ENCODE results near the gene FCER1G. TPM values are rescaled to one million over a fixed set of nuclear protein-coding genes. Genes with fewer than 3 reads are reported as not detected.
A peak's percentile ranks its signal among the peaks of the same experiment; 100 is the strongest.

Gene FCER1G
- total and polyA plus RNA-seq, 7 donors, result 14.4 to 243 (median 77.7) TPM

DNA sequence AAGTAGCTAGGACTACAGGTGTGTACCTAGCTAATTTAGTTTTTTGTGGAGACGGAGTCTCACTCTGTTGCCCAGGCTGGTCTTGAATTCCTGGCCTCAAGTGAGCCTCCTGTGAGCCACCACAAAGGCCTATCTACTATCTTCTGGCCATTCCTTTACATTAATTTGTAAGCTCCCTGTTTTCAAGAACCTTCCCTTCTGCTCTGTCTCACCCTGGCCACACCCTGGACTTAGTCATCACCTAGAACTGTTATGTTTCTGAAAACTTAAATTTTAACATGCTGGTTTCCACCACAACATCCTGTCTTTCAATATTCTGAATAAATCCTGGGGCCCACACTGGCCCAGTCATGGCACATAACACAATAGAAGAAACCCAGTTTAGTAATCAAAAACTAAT, 32.9 kb upstream of the FCER1G start:
- WGBS, 2 donors, result 82 to 91% methylated on average over 1 of the region's 1 CpG
- DNase-seq, result no peak
- H3K36me3 ChIP-seq, result no peaks in the 10 kb centered on the region
- peaks cover 0 to 8% (median 3%) of the 10 kb centered on the region in 4 donors for H3K4me1 ChIP-seq
- no peak overlapping the region for H3K27ac ChIP-seq
- TF ChIP-seq POLR2AphosphoS5 (IDR thresholded peaks at IDR 0.05) (no peak), EP300 (IDR thresholded peaks at IDR 0.05) (no peak), POLR2A (IDR thresholded peaks at IDR 0.05) (no peak)
- TF ChIP-seq, protein P1, sequence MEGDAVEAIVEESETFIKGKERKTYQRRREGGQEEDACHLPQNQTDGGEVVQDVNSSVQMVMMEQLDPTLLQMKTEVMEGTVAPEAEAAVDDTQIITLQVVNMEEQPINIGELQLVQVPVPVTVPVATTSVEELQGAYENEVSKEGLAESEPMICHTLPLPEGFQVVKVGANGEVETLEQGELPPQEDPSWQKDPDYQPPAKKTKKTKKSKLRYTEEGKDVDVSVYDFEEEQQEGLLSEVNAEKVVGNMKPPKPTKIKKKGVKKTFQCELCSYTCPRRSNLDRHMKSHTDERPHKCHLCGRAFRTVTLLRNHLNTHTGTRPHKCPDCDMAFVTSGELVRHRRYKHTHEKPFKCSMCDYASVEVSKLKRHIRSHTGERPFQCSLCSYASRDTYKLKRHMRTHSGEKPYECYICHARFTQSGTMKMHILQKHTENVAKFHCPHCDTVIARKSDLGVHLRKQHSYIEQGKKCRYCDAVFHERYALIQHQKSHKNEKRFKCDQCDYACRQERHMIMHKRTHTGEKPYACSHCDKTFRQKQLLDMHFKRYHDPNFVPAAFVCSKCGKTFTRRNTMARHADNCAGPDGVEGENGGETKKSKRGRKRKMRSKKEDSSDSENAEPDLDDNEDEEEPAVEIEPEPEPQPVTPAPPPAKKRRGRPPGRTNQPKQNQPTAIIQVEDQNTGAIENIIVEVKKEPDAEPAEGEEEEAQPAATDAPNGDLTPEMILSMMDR (IDR thresholded peaks at IDR 0.05), result no peak
- H3K9me3 ChIP-seq, result no peaks in the 10 kb centered on the region
- intact Hi-C loops (cut with DNase I), result no loop called here
- H3K4me3 ChIP-seq, result no peak overlapping the region
- no peaks in the 10 kb centered on the region for H3K27me3 ChIP-seq

GRCh38 chr1:161185282-161185682, 29.8 kb upstream of the FCER1G start:
- TF ChIP-seq POLR2A (IDR thresholded peaks at IDR 0.05) (no peak), EP300 (IDR thresholded peaks at IDR 0.05) (no peak), POLR2AphosphoS5 (IDR thresholded peaks at IDR 0.05) (peak in 1 of 4 donors; percentile 56)
- TF ChIP-seq, protein P1 (IDR thresholded peaks at IDR 0.05), result no peak
- DNase-seq, result peak; percentile 87
- Histone ChIP-seq H3K4me1 (no peaks in the 10 kb centered on the region), H3K9me3 (no peaks in the 10 kb centered on the region), H3K36me3 (no peaks in the 10 kb centered on the region), H3K27me3 (no peaks in the 10 kb centered on the region), H3K4me3 (no peak overlapping the region), H3K27ac (peak overlapping the region in 3 of 4 donors; percentile 48 to 68 (median 67))
- intact Hi-C loops (cut with DNase I), result no loop called here
- 14 to 28% methylated on average over 3 of the region's 3 CpGs for WGBS, 2 donors

DNA sequence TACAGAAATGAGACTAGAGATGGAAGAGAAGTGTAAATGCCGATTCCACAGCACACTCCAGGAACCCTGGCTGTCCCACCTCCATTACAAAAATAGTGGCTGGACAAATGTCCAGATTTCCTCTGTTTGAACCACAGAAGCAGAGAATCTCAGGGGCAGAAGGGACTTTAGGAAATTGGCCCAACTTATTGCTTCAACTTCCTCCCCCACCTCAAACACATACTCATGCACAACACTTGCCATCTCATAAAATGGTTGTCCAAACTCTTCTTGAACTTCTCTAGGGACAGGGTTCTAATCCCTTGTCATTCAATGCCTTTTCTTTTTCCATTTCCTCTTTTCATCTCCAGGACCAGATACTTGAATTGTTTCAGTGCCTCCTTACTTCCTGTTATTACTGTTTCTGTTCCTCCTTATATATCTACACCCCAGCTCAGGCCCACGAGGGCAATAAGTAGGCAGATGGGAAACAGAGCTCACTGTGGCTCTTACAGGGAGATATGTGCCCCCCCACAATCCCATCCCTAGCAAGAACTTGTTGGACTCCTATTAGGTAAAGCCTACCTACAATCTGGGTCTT, 29.3 kb upstream of the FCER1G start:
- Histone ChIP-seq H3K4me3 (no peak overlapping the region), H3K27ac (peak overlapping the region; percentile 2 to 68 (median 58)), H3K9me3 (no peaks in the 10 kb centered on the region), H3K27me3 (no peaks in the 10 kb centered on the region), H3K4me1 (no peaks in the 10 kb centered on the region), H3K36me3 (no peaks in the 10 kb centered on the region)
- no peak for DNase-seq
- intact Hi-C loops (cut with DNase I), result no loop called here
- 18 to 49% methylated on average over 2 of the region's 2 CpGs for WGBS, 2 donors
- no peak for TF ChIP-seq POLR2A (IDR thresholded peaks at IDR 0.05)
- no peak for TF ChIP-seq EP300 (IDR thresholded peaks at IDR 0.05)
- TF ChIP-seq, protein P1 (IDR thresholded peaks at IDR 0.05), result no peak

GRCh38 chr1:161187311-161187710, 27.8 kb upstream of the FCER1G start:
- H3K36me3 ChIP-seq, result peaks cover 0 to 10% (median 0%) of the 10 kb centered on the region in 4 donors
- no peak overlapping the region for H3K27ac ChIP-seq
- DNase-seq, result no peak
- TF ChIP-seq POLR2A (IDR thresholded peaks at IDR 0.05), result no peak
- no peak for TF ChIP-seq POLR2AphosphoS5 (IDR thresholded peaks at IDR 0.05)
- H3K4me1 ChIP-seq, result peaks cover 0 to under 1% (median 0%) of the 10 kb centered on the region in 4 donors
- no peaks in the 10 kb centered on the region for H3K27me3 ChIP-seq
- H3K4me3 ChIP-seq, result no peak overlapping the region
- intact Hi-C loops (cut with DNase I), result no loop called here
- 67 to 84% methylated on average over 3 of the region's 3 CpGs for WGBS, 2 donors
- H3K9me3 ChIP-seq, result no peaks in the 10 kb centered on the region

DNA sequence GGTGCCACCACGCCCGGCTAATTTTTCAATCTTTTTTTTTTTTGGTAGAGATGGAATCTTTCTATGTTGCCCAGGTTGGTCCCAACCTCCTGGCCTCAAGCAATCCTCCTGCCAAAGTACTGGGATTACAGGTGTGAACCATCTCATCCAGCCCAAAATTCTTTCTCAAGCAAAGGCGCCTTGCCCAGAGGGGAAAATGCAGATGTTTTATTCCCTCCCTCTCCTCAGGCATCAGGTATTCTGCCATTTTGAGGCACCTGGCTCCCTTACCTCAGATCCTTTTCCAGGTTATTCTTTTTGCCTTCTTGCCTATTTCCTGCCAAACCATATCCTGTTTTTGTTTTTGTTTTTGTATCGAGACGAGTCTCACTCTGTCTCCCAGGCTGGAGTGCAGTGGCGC, 26.7 kb upstream of the FCER1G start:
- intact Hi-C loops (cut with DNase I), result no loop called here

More for the DNA sequence above, 26.7 kb upstream of the FCER1G start:
- Histone ChIP-seq H3K9me3 (no peaks in the 10 kb centered on the region), H3K4me1 (peaks cover 0 to 10% (median 4%) of the 10 kb centered on the region in 4 donors), H3K4me3 (no peak overlapping the region), H3K27ac (no peak overlapping the region), H3K27me3 (no peaks in the 10 kb centered on the region), H3K36me3 (peaks cover 0 to 13% (median 0%) of the 10 kb centered on the region in 4 donors)
- WGBS, 2 donors, result 85 to 88% methylated on average over 6 of the region's 6 CpGs
- DNase-seq, result no peak
- TF ChIP-seq, protein P1 (IDR thresholded peaks at IDR 0.05), result no peak

All from sigmoid colon (tissue), 7 donors.